ENCODE data around the gene STOML1.

STOML1 gene

GRCh38 chr15:73942751-73943270 lies 49.3 kb downstream of the STOML1 start:
- Histone ChIP-seq H3K4me3 (ENCODE audit: low read depth, low read length) (no peak overlapping the region), H3K36me3 (replicated peaks) (peaks cover 12% of the 10 kb centered on the region), H3K27ac (no peak overlapping the region), H3K27me3 (replicated peaks) (no peaks in the 10 kb centered on the region)
- DNase-seq, result no peak
- TF ChIP-seq, protein P1, sequence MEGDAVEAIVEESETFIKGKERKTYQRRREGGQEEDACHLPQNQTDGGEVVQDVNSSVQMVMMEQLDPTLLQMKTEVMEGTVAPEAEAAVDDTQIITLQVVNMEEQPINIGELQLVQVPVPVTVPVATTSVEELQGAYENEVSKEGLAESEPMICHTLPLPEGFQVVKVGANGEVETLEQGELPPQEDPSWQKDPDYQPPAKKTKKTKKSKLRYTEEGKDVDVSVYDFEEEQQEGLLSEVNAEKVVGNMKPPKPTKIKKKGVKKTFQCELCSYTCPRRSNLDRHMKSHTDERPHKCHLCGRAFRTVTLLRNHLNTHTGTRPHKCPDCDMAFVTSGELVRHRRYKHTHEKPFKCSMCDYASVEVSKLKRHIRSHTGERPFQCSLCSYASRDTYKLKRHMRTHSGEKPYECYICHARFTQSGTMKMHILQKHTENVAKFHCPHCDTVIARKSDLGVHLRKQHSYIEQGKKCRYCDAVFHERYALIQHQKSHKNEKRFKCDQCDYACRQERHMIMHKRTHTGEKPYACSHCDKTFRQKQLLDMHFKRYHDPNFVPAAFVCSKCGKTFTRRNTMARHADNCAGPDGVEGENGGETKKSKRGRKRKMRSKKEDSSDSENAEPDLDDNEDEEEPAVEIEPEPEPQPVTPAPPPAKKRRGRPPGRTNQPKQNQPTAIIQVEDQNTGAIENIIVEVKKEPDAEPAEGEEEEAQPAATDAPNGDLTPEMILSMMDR (IDR thresholded peaks at IDR 0.05; ENCODE audit: low read depth, low read length, missing control alignments), result no peak
- in situ Hi-C loops (cut with HindIII; ENCODE audit: low pct_ligation_motif_present, low sequenced_read_pairs), result no loop called here

- TF ChIP-seq, protein P1 (IDR thresholded peaks at IDR 0.05; ENCODE audit: low read depth, low read length, missing control alignments), result no peak
- H3K27me3 ChIP-seq (replicated peaks), result no peaks in the 10 kb centered on the region
- no peak overlapping the region for H3K27ac ChIP-seq
- in situ Hi-C loops (cut with HindIII; ENCODE audit: low pct_ligation_motif_present, low sequenced_read_pairs), result no loop called here
- peaks cover 9% of the 10 kb centered on the region for H3K36me3 ChIP-seq (replicated peaks)
- no peak for DNase-seq
- no peak overlapping the region for H3K4me3 ChIP-seq (ENCODE audit: low read depth, low read length)
Measured at GRCh38 chr15:73941871-73942635, 50.0 kb downstream of the STOML1 start.

GRCh38 chr15:73941449-73941848 lies 50.6 kb downstream of the STOML1 start:
- no peak for DNase-seq
- TF ChIP-seq, protein P1 (IDR thresholded peaks at IDR 0.05; ENCODE audit: low read depth, low read length, missing control alignments), result no peak
- H3K4me3 ChIP-seq (ENCODE audit: low read depth, low read length), result no peak overlapping the region
- H3K27ac ChIP-seq, result peak overlapping the region; percentile 75
- in situ Hi-C loops (cut with HindIII; ENCODE audit: low pct_ligation_motif_present, low sequenced_read_pairs), result no loop called here
- peaks cover 8% of the 10 kb centered on the region for H3K36me3 ChIP-seq (replicated peaks)
- no peaks in the 10 kb centered on the region for H3K27me3 ChIP-seq (replicated peaks)

GRCh38 chr15:73941044-73941443 lies 51.1 kb downstream of the STOML1 start:
- H3K27me3 ChIP-seq (replicated peaks), result no peaks in the 10 kb centered on the region
- in situ Hi-C loops (cut with HindIII; ENCODE audit: low pct_ligation_motif_present, low sequenced_read_pairs), result no loop called here
- H3K4me3 ChIP-seq (ENCODE audit: low read depth, low read length), result no peak overlapping the region
- DNase-seq, result peak; percentile 94
- TF ChIP-seq, protein P1 (IDR thresholded peaks at IDR 0.05; ENCODE audit: low read depth, low read length, missing control alignments), result no peak
- peaks cover 8% of the 10 kb centered on the region for H3K36me3 ChIP-seq (replicated peaks)
- peak overlapping the region; percentile 75 for H3K27ac ChIP-seq

DNA sequence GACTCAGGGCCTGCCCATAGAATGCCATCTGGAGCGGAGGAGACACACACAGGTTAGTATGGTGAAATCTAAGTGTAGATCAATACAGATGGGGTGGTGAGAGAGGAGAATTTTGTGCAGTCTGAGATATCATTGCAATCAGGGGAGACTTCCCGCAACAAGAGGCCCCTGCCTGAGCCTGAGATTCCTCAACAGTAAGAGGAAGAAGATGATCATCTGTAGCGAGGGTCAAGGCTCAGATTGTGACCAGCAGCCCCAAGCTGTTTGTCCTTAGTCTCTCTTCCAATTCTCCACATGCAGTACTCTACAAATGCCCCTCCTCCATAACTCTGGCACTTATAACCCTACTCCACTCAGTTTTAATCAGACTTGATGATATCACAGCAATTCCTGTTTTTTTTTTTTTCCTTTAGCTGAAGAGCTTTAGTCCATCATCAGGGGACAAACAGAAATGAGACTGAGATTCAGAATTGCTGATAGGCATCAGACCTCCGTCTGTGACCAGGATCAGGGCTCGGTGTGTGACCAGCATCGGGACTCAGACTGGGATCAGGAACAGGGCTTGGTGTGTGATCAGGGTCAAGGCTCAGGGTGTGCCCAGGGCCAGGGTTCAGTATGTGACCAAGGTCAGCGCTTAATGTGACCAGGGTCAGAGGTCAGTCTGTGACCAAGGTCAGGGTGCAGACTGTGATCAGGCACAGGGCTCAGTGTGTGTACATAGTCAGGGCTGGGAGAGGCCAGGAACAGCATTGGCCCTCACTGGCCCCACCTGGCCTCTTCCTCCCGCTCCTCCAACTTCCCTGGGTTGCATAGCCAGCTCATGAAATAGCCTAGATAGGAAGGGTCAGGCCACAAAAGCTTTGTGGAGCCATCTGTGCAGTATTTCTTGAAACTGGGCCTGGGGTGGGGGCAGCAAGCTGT lies 51.8 kb downstream of the STOML1 start:
- H3K27me3 ChIP-seq (replicated peaks), result no peaks in the 10 kb centered on the region
- peaks cover 6% of the 10 kb centered on the region for H3K36me3 ChIP-seq (replicated peaks)
- no peak for DNase-seq
- no peak overlapping the region for H3K4me3 ChIP-seq (ENCODE audit: low read depth, low read length)
- TF ChIP-seq, protein P1 (IDR thresholded peaks at IDR 0.05; ENCODE audit: low read depth, low read length, missing control alignments), result no peak
- H3K27ac ChIP-seq, result peak overlapping the region; percentile 75
- in situ Hi-C loops (cut with HindIII; ENCODE audit: low pct_ligation_motif_present, low sequenced_read_pairs), result no loop called here

Data from brain microvascular endothelial cell (primary cell).